ENCODE results near the gene JUP. TPM values are rescaled to one million over a fixed set of nuclear protein-coding genes. Genes with fewer than 3 reads are reported as not detected.

Gene JUP
- total and polyA plus RNA-seq, 8 donors = 31.1 to 93.5 (median 45.2) TPM

GRCh38 chr17:41797377-41797776 lies 10.9 kb upstream of the JUP start:
- FAIRE-seq (no peak), DNase-seq (no peak), ATAC-seq (no peak)
- H3K27me3 ChIP-seq = no peaks in the 10 kb centered on the region
- 90 to 94% methylated on average over 3 of the region's 3 CpGs for WGBS, 2 donors
- intact Hi-C loops (cut with DNase I) = no loop called here
- no peak for TF ChIP-seq CTCF (IDR thresholded peaks at IDR 0.05)
- no peaks in the 10 kb centered on the region for H3K9me3 ChIP-seq
- peaks cover 13 to 22% (median 17%) of the 10 kb centered on the region in 3 donors for H3K4me1 ChIP-seq
- H3K4me3 ChIP-seq = no peak overlapping the region
- H3K27ac ChIP-seq = no peak overlapping the region
- H3K36me3 ChIP-seq = peaks cover 0 to 2% (median 0%) of the 10 kb centered on the region in 3 donors

- intact Hi-C loops (cut with DNase I) = no loop called here
- no peaks in the 10 kb centered on the region for H3K27me3 ChIP-seq
- no peaks in the 10 kb centered on the region for H3K9me3 ChIP-seq
- DNase-seq (no peak), FAIRE-seq (no peak), ATAC-seq (no peak)
- no peaks in the 10 kb centered on the region for H3K36me3 ChIP-seq
- 77 to 85% methylated on average over 10 of the region's 10 CpGs for WGBS, 2 donors
- no peak overlapping the region for H3K27ac ChIP-seq
- TF ChIP-seq CTCF (IDR thresholded peaks at IDR 0.05) = no peak
- H3K4me1 ChIP-seq = peaks cover 12 to 23% (median 16%) of the 10 kb centered on the region in 3 donors
- no peak overlapping the region for H3K4me3 ChIP-seq
Observed at GRCh38 chr17:41796121-41796895, 9.8 kb upstream of the JUP start.

GRCh38 chr17:41794540-41794975 lies 8.0 kb upstream of the JUP start:
- no peak for FAIRE-seq
- no peak overlapping the region for H3K4me3 ChIP-seq
- DNase-seq = no peak
- WGBS, 2 donors = 91 to 95% methylated on average over 5 of the region's 5 CpGs
- no peaks in the 10 kb centered on the region for H3K36me3 ChIP-seq
- H3K27ac ChIP-seq = peak overlapping the region in 1 of 4 donors; percentile 81
- intact Hi-C loops (cut with DNase I) = no loop called here
- H3K4me1 ChIP-seq = peaks cover 8 to 19% (median 12%) of the 10 kb centered on the region in 3 donors
- H3K27me3 ChIP-seq = no peaks in the 10 kb centered on the region
- no peak for TF ChIP-seq CTCF (IDR thresholded peaks at IDR 0.05)
- no peaks in the 10 kb centered on the region for H3K9me3 ChIP-seq
- no peak for ATAC-seq

GRCh38 chr17:41793784-41794539 lies 7.5 kb upstream of the JUP start:
- Histone ChIP-seq H3K4me1 (peaks cover 8 to 19% (median 12%) of the 10 kb centered on the region in 3 donors), H3K27ac (peak overlapping the region in 3 of 4 donors; percentile 51 to 81 (median 79))
- ATAC-seq = peak in 1 of 4 donors; percentile 5

More at GRCh38 chr17:41793784-41794539, 7.5 kb upstream of the JUP start:
- H3K4me3 ChIP-seq = no peak overlapping the region
- H3K9me3 ChIP-seq = no peaks in the 10 kb centered on the region
- intact Hi-C loops (cut with DNase I) = no loop called here
- no peaks in the 10 kb centered on the region for H3K36me3 ChIP-seq
- WGBS, 2 donors = 63 to 64% methylated on average over 14 of the region's 14 CpGs
- TF ChIP-seq CTCF (IDR thresholded peaks at IDR 0.05) = no peak
- FAIRE-seq = no peak
- DNase-seq = no peak
- no peaks in the 10 kb centered on the region for H3K27me3 ChIP-seq

All from pancreas (tissue), 10 donors.